Astrocyte of the spinal cord (primary cell): ENCODE results near the gene KDM4C.

ENCODE experiments used
- DNase-seq: peaks from one replicate; pipeline ENCODE4 v3.0.0; 2011; ENCODE audit warnings: low read depth, low spot score
- H3K4me3 ChIP-seq: 2 replicates; pipeline ENCODE4 v1.5.1; 2011; ENCODE audit warnings: low read depth, mild to moderate bottlenecking, low read length, moderate library complexity
- CTCF ChIP-seq: IDR thresholded peaks from 2 replicates; pipeline ENCODE4 v1.5.1; 2012; ENCODE audit warnings: low read depth, mild to moderate bottlenecking, low read length, inconsistent platforms
- in situ Hi-C: cut with HindIII; loops from 2 replicates; pipeline ENCODE4 v1.10.0; 2017; ENCODE audit warnings: low sequenced_read_pairs

The KDM4C gene

DNA sequence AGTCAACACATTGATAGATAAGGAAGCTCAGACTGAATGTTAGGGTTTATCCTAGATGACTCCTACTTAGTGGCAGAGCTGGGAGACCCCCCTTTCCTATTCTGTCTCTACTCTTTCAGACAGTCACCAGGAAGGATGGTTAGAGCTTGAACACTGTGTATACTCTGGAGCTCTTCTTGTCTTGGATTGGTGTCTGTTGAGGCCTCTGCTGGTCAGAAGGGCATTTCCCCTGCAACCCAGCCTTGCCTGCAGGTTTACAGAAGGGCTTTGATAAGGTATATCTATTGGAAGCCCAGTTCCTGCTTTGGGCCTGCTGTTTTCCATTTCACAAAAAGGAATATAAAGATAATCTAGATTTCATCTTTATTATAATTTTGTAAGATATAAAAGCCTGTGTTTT is 71.8 kb downstream of the KDM4C start:
- H3K4me3 ChIP-seq: no peak overlapping the region
- no peak for DNase-seq
- in situ Hi-C loops: no loop called here
- no peak for TF ChIP-seq CTCF

GRCh38 chr9:6833518-6834192 is 75.9 kb downstream of the KDM4C start:
- H3K4me3 ChIP-seq: no peak overlapping the region
- peak; percentile 32 for DNase-seq
- no peak for TF ChIP-seq CTCF
- in situ Hi-C loops: no loop called here

- in situ Hi-C loops: no loop called here
- H3K4me3 ChIP-seq: no peak overlapping the region
- TF ChIP-seq CTCF: no peak
- no peak for DNase-seq
Measured at GRCh38 chr9:6834306-6834705, 76.5 kb downstream of the KDM4C start.

- H3K4me3 ChIP-seq: no peak overlapping the region
- in situ Hi-C loops: no loop called here
- no peak for TF ChIP-seq CTCF
- no peak for DNase-seq
Measured at GRCh38 chr9:6838158-6838557, 80.4 kb downstream of the KDM4C start.

- no peak overlapping the region for H3K4me3 ChIP-seq
- TF ChIP-seq CTCF: no peak
- peak; percentile 45 for DNase-seq
- in situ Hi-C loops: no loop called here
Measured at GRCh38 chr9:6842584-6842947, 84.8 kb downstream of the KDM4C start.

GRCh38 chr9:6843742-6844141 is 86.0 kb downstream of the KDM4C start:
- no peak for TF ChIP-seq CTCF
- DNase-seq: no peak
- in situ Hi-C loops: no loop called here
- no peak overlapping the region for H3K4me3 ChIP-seq
